Mesodermal cell (in vitro differentiated cells): ENCODE data around the gene SAMD8.
"Not testable (repeated sequence)": the region's sequence is repeated elsewhere in the genome, so short reads cannot be mapped to it uniquely, and the experiment has no call there.

Source experiments
- H3K27ac ChIP-seq: 2 replicates; pipeline ENCODE4 v1.7.0; 2013; ENCODE audit warnings: mild to moderate bottlenecking, low read depth, low read length, moderate library complexity; ENCODE audit not compliant: severe bottlenecking
- H3K36me3 ChIP-seq: 2 replicates; pipeline ENCODE4 v1.7.1; 2013; ENCODE audit warnings: mild to moderate bottlenecking, low read length, moderate library complexity; ENCODE audit not compliant: control insufficient read depth, insufficient read depth
- H3K4me1 ChIP-seq: one replicate; pipeline ENCODE4 v1.7.1; 2013; ENCODE audit warnings: mild to moderate bottlenecking, low read length; ENCODE audit not compliant: insufficient read depth, control insufficient read depth, poor library complexity, severe bottlenecking
- H3K4me3 ChIP-seq: 2 replicates; pipeline ENCODE4 v1.7.0; 2013; ENCODE audit warnings: low read length, control low read depth, mild to moderate bottlenecking; ENCODE audit not compliant: insufficient read depth, poor library complexity, severe bottlenecking; ENCODE audit errors: extremely low read depth
- H3K9me3 ChIP-seq: 2 replicates; pipeline ENCODE4 v1.7.1; 2013; ENCODE audit warnings: mild to moderate bottlenecking, low read length, moderate library complexity; ENCODE audit not compliant: control insufficient read depth
- WGBS, 2 experiments: methylation state at CpG; one replicate each; pipeline ENCODE4 v1.1.5; 2013; ENCODE audit warnings: missing lambda C conversion rate in 2 of 2; ENCODE audit not compliant: insufficient coverage in 2 of 2; 5-methylcytosine and 5-hydroxymethylcytosine counted together

SAMD8 gene

DNA sequence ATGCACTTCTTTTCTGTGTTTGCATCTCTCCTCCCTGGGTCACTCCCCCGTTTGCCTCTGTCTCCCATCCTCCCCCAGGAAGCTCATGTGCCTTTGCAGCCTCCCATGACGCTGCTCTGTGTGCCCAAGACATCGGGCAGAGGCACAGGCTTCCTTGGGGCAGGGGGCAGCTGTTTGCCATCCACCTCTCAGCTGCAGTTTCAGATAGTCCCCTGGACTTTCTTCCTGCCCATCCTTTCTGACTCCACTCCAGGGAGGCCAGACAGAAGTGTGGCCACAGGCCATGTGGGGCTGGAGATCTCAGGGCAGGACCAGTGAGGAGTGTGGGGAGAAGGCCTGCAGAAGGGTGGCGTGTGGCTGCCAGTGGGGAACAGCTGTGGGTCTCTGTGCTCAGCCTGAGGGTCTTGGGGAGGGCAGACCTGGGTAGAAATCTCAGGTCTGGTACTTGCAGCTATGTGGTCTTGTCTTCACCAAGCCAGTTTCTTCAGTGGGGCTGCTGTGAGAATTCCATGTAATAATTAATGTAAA lies 10.6 kb upstream of the SAMD8 start:
- Histone ChIP-seq H3K27ac (no peak overlapping the region), H3K36me3 (no peaks in the 10 kb centered on the region), H3K4me3 (no peak overlapping the region), H3K9me3 (no peaks in the 10 kb centered on the region), H3K4me1 (peaks cover 6% of the 10 kb centered on the region)
- 53 to 64% methylated on average over 3 to 4 of the region's 4 CpGs for WGBS, 2 experiments

DNA sequence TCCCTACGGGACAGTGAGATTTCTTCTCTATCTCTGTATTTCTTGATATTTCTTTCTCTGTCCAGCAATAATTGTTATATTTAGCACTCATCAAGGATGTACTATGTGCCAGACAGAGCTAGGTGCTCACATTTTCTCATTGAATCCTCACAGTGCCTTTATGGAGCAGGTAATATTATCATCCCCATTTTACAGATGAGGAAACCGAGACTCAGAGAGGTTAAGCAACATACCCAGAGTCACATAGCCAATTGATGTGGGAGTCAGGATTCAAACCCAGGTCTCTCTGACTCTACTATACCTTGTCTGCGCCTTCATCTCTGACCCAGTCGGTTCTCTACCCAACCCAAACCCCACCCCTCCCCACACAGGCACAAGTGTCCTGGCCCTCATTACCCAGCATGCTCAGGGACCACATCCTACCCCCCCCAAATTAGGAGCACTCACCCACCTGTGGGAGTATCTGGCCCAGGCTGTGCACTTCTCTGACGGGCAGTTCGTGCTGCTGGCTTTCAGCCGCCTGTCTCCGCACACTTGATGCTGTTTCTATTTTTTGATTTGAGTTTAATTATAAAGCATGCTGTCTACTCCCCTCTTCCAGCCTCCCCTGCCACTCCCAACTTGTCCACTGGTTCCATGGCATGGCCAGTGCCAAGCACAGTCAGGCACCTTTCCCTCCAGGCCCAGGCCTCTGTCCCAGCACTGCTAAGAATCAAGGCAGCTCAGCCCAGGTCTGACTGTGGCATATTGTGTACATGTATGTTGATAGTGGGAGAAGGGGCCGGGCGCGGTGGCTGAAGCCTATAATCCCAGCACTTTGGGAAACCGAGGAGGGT lies 9.8 kb upstream of the SAMD8 start:
- Histone ChIP-seq H3K27ac (no peak overlapping the region), H3K4me3 (no peak overlapping the region), H3K4me1 (peaks cover 6% of the 10 kb centered on the region), H3K36me3 (no peaks in the 10 kb centered on the region), H3K9me3 (no peaks in the 10 kb centered on the region)
- WGBS, 2 experiments: 97 to 98% methylated on average over 7 of the region's 12 CpGs

GRCh38 chr10:75102830-75103673 lies 8.4 kb upstream of the SAMD8 start:
- Histone ChIP-seq H3K4me1 (peaks cover 6% of the 10 kb centered on the region), H3K9me3 (no peaks in the 10 kb centered on the region), H3K27ac (no peak overlapping the region), H3K36me3 (no peaks in the 10 kb centered on the region), H3K4me3 (no peak overlapping the region)
- WGBS, 2 experiments: 89 to 90% methylated on average over 8 to 9 of the region's 9 CpGs

GRCh38 chr10:75103881-75104686 lies 7.4 kb upstream of the SAMD8 start:
- no peaks in the 10 kb centered on the region for H3K36me3 ChIP-seq
- no peaks in the 10 kb centered on the region for H3K9me3 ChIP-seq
- 96 to 100% methylated on average over 1 to 6 of the region's 6 CpGs for WGBS, 2 experiments
- peaks cover 6% of the 10 kb centered on the region for H3K4me1 ChIP-seq
- H3K4me3 ChIP-seq: no peak overlapping the region
- H3K27ac ChIP-seq: no peak overlapping the region

DNA sequence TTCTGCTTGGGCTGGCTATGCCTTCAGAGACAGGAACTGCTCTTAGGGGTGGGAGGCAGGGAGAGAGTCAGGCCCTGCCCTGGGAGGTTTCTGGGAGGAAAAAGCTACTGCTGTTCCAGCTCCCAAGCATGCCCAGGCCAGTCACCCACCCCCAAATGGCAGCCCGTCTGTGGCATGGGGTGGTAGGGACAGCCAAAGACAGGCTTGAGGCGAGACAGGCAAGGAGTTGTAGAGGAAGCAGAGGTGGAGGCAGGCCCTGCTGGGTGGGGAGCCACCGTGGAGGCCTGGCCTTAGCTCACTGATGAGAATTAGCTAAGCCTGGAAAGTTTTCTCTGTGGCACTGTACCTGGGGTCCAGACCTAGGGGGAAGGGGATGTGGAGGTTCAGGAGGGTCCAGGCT lies 6.6 kb upstream of the SAMD8 start:
- Histone ChIP-seq H3K4me1 (peaks cover 6% of the 10 kb centered on the region), H3K36me3 (no peaks in the 10 kb centered on the region), H3K27ac (no peak overlapping the region), H3K9me3 (no peaks in the 10 kb centered on the region), H3K4me3 (no peak overlapping the region)
- WGBS, 2 experiments: 71 to 91% methylated on average over 2 to 3 of the region's 3 CpGs

DNA sequence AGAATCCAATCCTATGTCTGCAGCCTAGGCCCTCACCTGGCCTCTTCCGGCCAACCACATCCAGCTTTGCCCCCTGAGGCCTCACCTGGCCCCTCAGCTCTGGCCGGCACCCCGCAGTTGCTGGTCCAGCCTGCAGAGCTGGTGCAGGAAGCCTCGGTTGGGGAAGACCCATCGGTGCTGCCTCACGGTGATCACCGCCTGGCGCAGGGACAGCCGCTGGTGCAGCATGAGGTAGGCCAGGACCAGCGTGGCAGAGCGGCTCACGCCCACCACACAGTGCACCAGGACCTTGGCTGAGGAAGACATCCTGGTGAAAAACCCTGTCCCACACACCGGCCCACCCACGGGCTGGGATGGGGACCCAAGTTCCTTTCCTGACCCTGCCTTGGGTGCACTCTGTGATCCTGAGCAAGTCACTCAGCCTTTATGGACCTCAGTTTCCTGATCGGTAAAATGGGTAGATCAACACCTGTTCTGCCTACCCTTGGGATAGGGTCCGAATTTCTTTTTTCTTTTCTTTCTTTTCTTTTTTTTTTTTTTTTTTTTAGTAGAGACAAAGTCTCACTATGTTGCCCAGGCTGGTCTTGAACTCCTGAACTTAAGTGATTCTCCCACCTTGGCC lies 5.8 kb upstream of the SAMD8 start:
- Histone ChIP-seq H3K4me3 (no peak overlapping the region), H3K4me1 (peaks cover under 1% of the 10 kb centered on the region), H3K36me3 (no peaks in the 10 kb centered on the region), H3K27ac (no peak overlapping the region), H3K9me3 (no peaks in the 10 kb centered on the region)
- 93 to 96% methylated on average over 15 of the region's 16 CpGs for WGBS, 2 experiments

DNA sequence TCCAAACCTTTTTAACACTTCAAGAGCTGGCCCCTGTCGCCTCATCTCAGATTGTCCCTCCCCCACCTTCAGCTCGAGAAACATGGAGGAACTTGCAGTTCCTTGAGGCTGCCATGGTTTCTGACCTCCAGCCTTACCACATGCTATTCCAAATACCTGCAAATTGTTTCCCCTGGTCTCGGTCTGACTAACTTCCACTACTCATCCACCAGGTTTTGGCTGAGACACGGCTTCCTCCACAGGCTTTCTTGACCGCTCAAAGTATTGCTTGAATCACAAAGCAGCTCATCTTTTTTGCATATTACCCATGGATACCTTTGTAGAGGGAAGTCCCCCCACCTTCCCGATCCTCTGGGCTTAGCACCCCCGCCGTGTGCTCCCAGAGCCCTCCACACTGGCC lies 5.2 kb upstream of the SAMD8 start:
- no peaks in the 10 kb centered on the region for H3K4me1 ChIP-seq
- no peaks in the 10 kb centered on the region for H3K36me3 ChIP-seq
- no peak overlapping the region for H3K27ac ChIP-seq
- no peaks in the 10 kb centered on the region for H3K9me3 ChIP-seq
- 27 to 34% methylated on average over 7 to 8 of the region's 8 CpGs for WGBS, 2 experiments
- no peak overlapping the region for H3K4me3 ChIP-seq

GRCh38 chr10:75106891-75107290 lies 4.6 kb upstream of the SAMD8 start:
- not testable (repeated sequence) for H3K4me1 ChIP-seq, H3K27ac ChIP-seq, H3K36me3 ChIP-seq, H3K4me3 ChIP-seq, H3K9me3 ChIP-seq
- 94 to 98% methylated on average over 9 of the region's 9 CpGs for WGBS, 2 experiments

DNA sequence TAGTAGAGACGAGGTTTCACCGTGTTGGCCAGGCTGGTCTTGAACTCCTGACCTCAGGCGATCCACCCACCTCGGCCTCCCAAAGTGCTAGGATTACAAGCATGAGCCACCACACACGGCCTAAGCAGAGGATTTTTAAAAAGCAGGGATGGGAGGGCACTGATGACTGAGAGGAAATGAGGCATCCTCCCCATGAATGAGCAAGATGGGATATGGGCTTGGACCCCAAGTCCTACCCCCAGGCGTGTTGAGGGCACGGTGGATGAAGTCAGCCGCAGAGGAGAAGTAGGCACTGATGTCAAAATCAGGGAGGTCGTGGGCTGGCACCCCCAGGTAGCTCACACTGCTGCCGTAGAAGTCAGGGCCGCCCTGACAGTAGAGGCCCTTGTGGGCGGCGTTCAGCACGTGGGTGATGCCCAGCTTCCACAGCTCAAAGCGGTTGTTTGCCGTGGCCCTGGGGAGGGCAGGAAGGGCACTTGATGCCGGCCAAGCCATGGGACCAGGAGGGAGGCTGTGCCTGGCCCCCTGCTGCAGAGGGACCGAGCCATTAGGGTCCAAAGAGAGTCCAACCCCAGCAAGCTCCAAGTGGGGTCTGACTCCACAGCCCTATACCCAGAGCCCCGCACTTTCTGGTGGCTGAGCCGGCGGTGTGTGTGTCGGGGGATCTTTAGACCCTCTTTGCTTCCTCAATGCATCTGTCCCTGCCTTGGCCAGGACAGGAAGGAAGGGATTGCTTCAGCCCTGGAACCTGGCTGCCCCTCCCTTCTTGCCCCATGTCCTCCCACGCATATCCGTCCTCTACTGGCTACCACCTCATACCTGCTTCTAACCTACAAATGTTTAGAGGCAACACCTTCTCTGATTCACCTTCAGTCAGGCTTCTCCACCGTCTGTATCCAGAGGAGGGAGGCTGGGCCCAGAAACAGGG lies 3.4 kb upstream of the SAMD8 start:
- Histone ChIP-seq H3K36me3 (no peaks in the 10 kb centered on the region), H3K9me3 (no peaks in the 10 kb centered on the region), H3K27ac (no peak overlapping the region), H3K4me1 (no peaks in the 10 kb centered on the region), H3K4me3 (no peak overlapping the region)
- 92 to 95% methylated on average over 22 to 25 of the region's 25 CpGs for WGBS, 2 experiments
